Frontal cortex (tissue), 4 donors: ENCODE measurements around the gene RPRD1A. TPM values are rescaled to one million over a fixed set of nuclear protein-coding genes. Genes with fewer than 3 reads are reported as not detected.
A peak's percentile ranks its signal among the peaks of the same experiment; 100 is the strongest.
"Not testable (repeated sequence)": the region's sequence is repeated elsewhere in the genome, so short reads cannot be mapped to it uniquely, and the experiment has no call there.

Source experiments
- DNase-seq, 2 donors: peaks; one replicate each; pipeline ENCODE4 v3.0.0; 2012; ENCODE audit warnings: low spot score in 2 of 2
- FAIRE-seq: peaks from 2 replicates; lab custom pipeline; 2012; peaks lifted over from hg19 to GRCh38; lab: Jason Lieb, UNC
- total RNA-seq: library from RNA; depleted of rRNA; stranded (reverse); fragments of >200 nt; gene quantifications from one replicate; pipeline ENCODE4 v1.2.3, GENCODE V29; 2014
- donor health status: control.
- donor health status: control.
- donor health status: control.

RPRD1A gene
- total RNA-seq, result 143 TPM

- FAIRE-seq (no peak), DNase-seq (peak; percentile 94 to 96)
Measured at GRCh38 chr18:36067055-36067957, at the start of gene RPRD1A. Gene RPRD1A, minus strand, starts transcription at chr18:36067559. Its CDS starts 155 bp downstream, at chr18:36067404.

- FAIRE-seq, DNase-seq: not testable (repeated sequence)
Measured at GRCh38 chr18:36116771-36117170, 49.4 kb upstream of the RPRD1A start.

GRCh38 chr18:36114738-36115137 is 47.4 kb upstream of the RPRD1A start:
- DNase-seq (no peak), FAIRE-seq (peak; percentile 19)

- FAIRE-seq (no peak), DNase-seq (no peak)
Measured at GRCh38 chr18:36114251-36114650, 46.9 kb upstream of the RPRD1A start.

GRCh38 chr18:36112302-36112701 is 44.9 kb upstream of the RPRD1A start:
- DNase-seq (no peak), FAIRE-seq (no peak)

GRCh38 chr18:36109737-36110136 is 42.4 kb upstream of the RPRD1A start:
- no peak for FAIRE-seq

GRCh38 chr18:36108601-36109000 is 41.2 kb upstream of the RPRD1A start:
- DNase-seq (no peak), FAIRE-seq (no peak)

More at GRCh38 chr18:36109737-36110136, 42.4 kb upstream of the RPRD1A start:
- no peak for DNase-seq

- DNase-seq (no peak), FAIRE-seq (no peak)
Measured at GRCh38 chr18:36108196-36108595, 40.8 kb upstream of the RPRD1A start.

- no peak for DNase-seq
- no peak for FAIRE-seq
Measured at GRCh38 chr18:36107477-36107876, 40.1 kb upstream of the RPRD1A start.

- no peak for DNase-seq
- FAIRE-seq, result no peak
Measured at GRCh38 chr18:36104749-36105148, 37.4 kb upstream of the RPRD1A start.

- no peak for DNase-seq
Measured at GRCh38 chr18:36101943-36102342, 34.6 kb upstream of the RPRD1A start.

GRCh38 chr18:36099311-36099710 is 32.0 kb upstream of the RPRD1A start:
- DNase-seq (no peak), FAIRE-seq (no peak)

More at GRCh38 chr18:36101943-36102342, 34.6 kb upstream of the RPRD1A start:
- no peak for FAIRE-seq

- no peak for DNase-seq
- no peak for FAIRE-seq
Measured at GRCh38 chr18:36096955-36097354, 29.6 kb upstream of the RPRD1A start.

- DNase-seq (peak in 1 of 2 donors; percentile 27), FAIRE-seq (peak; percentile 95)
Measured at GRCh38 chr18:36095936-36096519, 28.7 kb upstream of the RPRD1A start.

- FAIRE-seq, result no peak
Measured at GRCh38 chr18:36094431-36094830, 27.1 kb upstream of the RPRD1A start.

GRCh38 chr18:36092116-36092515 is 24.8 kb upstream of the RPRD1A start:
- DNase-seq, FAIRE-seq: not testable (repeated sequence)

More at GRCh38 chr18:36094431-36094830, 27.1 kb upstream of the RPRD1A start:
- DNase-seq, result no peak

GRCh38 chr18:36089001-36089400 is 21.6 kb upstream of the RPRD1A start:
- no peak for FAIRE-seq
- DNase-seq, result no peak

- no peak for FAIRE-seq
- DNase-seq, result no peak
Measured at GRCh38 chr18:36088256-36088655, 20.9 kb upstream of the RPRD1A start.

GRCh38 chr18:36086186-36086585 is 18.8 kb upstream of the RPRD1A start:
- DNase-seq (no peak), FAIRE-seq (no peak)

GRCh38 chr18:36085195-36085594 is 17.8 kb upstream of the RPRD1A start:
- DNase-seq, result no peak
- no peak for FAIRE-seq

GRCh38 chr18:36083729-36084128 is 16.4 kb upstream of the RPRD1A start:
- no peak for FAIRE-seq
- no peak for DNase-seq
